Mammary epithelial cell (primary cell): ENCODE data around the gene MAML2.

Source experiments
- EZH2 ChIP-seq: IDR thresholded peaks from 2 replicates; pipeline ENCODE4 v1.6.1; 2012; ENCODE audit warnings: low read length, inconsistent platforms, borderline replicate concordance
- TF ChIP-seq, protein P1 (sequence below), 2 donors: IDR thresholded peaks in 1 of 2; conservative IDR thresholded peaks in 1 of 2; 2 replicates each; pipeline ENCODE4 v1.5.1; 2011 to 2012; ENCODE audit warnings: inconsistent platforms in 2 of 2, low read length in 2 of 2, mild to moderate bottlenecking in 2 of 2, control low read depth in 1 of 2, low read depth in 1 of 2; ENCODE audit not compliant: insufficient read depth in 1 of 2; ENCODE audit errors: extremely low read depth in 1 of 2

DNA sequence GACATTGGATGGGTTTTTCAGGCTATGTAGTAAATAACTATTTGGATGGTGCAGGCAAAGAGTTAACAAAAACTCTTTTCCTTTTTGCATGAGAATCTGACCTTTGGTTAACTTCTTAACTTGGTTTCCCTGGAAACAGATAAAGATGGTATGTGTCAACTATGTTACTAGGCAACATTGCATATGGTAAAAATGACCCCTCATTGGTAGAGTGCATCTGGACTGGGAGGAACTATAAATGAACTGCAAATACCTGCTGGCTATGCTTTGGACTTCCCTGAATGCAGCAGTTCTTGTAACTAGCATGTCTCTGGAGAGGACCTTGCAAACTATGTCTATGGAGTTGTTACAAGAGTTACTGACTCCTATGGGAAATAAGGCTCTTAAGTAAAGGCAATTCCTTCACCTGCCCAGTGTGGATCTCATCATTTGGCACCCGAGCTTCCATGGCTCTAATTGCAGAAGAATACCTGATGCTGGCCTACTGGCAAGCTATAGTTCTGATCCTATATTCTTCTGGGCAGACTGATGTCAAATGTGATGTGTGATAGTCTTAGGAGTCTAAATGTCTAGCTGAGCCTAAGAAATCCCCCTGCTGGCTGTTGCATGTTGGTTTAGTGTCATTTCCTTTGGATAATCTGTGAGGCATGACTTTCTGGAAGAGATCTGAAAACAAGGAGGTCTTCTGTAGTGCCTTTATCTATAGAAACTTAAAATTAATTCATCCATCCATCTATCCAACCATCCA, 292.4 kb downstream of the MAML2 start:
- TF ChIP-seq, protein P1, sequence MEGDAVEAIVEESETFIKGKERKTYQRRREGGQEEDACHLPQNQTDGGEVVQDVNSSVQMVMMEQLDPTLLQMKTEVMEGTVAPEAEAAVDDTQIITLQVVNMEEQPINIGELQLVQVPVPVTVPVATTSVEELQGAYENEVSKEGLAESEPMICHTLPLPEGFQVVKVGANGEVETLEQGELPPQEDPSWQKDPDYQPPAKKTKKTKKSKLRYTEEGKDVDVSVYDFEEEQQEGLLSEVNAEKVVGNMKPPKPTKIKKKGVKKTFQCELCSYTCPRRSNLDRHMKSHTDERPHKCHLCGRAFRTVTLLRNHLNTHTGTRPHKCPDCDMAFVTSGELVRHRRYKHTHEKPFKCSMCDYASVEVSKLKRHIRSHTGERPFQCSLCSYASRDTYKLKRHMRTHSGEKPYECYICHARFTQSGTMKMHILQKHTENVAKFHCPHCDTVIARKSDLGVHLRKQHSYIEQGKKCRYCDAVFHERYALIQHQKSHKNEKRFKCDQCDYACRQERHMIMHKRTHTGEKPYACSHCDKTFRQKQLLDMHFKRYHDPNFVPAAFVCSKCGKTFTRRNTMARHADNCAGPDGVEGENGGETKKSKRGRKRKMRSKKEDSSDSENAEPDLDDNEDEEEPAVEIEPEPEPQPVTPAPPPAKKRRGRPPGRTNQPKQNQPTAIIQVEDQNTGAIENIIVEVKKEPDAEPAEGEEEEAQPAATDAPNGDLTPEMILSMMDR (conservative IDR thresholded peaks at IDR 0.05 in 1 of 2, IDR thresholded peaks at IDR 0.05 in 1 of 2; ENCODE audit: extremely low read depth in 1 of 2, insufficient read depth in 1 of 2, low read depth in 1 of 2, low read length in 2 of 2): no peak
- no peak for TF ChIP-seq EZH2
